Neuronal stem cell (in vitro differentiated cells): ENCODE measurements around the gene SLC40A1.
"Not testable (repeated sequence)": the region's sequence is repeated elsewhere in the genome, so short reads cannot be mapped to it uniquely, and the experiment has no call there.

Source experiments
- DNase-seq: peaks from one replicate; pipeline ENCODE4 v3.0.0-alpha.2; 2013; ENCODE audit warnings: low spot score
- H2AFZ ChIP-seq: one replicate; pipeline ENCODE4 v1.6.1; 2013; ENCODE audit warnings: mild to moderate bottlenecking, low read length, inconsistent platforms
- H2AK5ac ChIP-seq: 2 replicates; pipeline ENCODE4 v1.6.1; 2013; ENCODE audit warnings: low read depth, mild to moderate bottlenecking, inconsistent platforms, low read length, moderate library complexity, mixed read lengths
- H2BK120ac ChIP-seq: 2 replicates; pipeline ENCODE4 v1.6.1; 2013; ENCODE audit warnings: low read depth, mild to moderate bottlenecking, inconsistent platforms, low read length, moderate library complexity, mixed read lengths
- H2BK12ac ChIP-seq: one replicate; pipeline ENCODE4 v1.6.1; 2013; ENCODE audit warnings: low read length, inconsistent platforms
- H2BK15ac ChIP-seq: 2 replicates; pipeline ENCODE4 v1.6.1; 2013; ENCODE audit warnings: mild to moderate bottlenecking, low read length, inconsistent platforms, mixed read lengths
- H2BK5ac ChIP-seq: one replicate; pipeline ENCODE4 v1.6.1; 2013; ENCODE audit warnings: inconsistent platforms, mild to moderate bottlenecking, low read length, moderate library complexity
- H3K14ac ChIP-seq: one replicate; pipeline ENCODE4 v1.6.1; 2013; ENCODE audit warnings: low read length, inconsistent platforms
- H3K18ac ChIP-seq: 2 replicates; pipeline ENCODE4 v1.6.1; 2013; ENCODE audit warnings: low read length, inconsistent platforms
- H3K23ac ChIP-seq: 2 replicates; pipeline ENCODE4 v1.6.1; 2013; ENCODE audit warnings: low read depth, mild to moderate bottlenecking, mixed read lengths, low read length, inconsistent platforms; ENCODE audit not compliant: poor library complexity
- H3K27ac ChIP-seq: replicated peaks from 3 replicates; pipeline ENCODE4 v1.5.1; 2013; ENCODE audit warnings: low read length, inconsistent platforms
- H3K27me3 ChIP-seq, 3 experiments: 2 replicates each; pipeline ENCODE4 v1.6.1; 2013; ENCODE audit warnings: low read length in 3 of 3, mild to moderate bottlenecking in 2 of 3, inconsistent platforms in 1 of 3, low read depth in 1 of 3, mixed read lengths in 1 of 3, moderate library complexity in 1 of 3; ENCODE audit not compliant: control insufficient read depth in 3 of 3, insufficient read depth in 3 of 3
- H3K36me3 ChIP-seq, 2 donors: replicated peaks in 1 of 2; 2 replicates each; pipeline ENCODE4 v1.6.1; 2013; ENCODE audit warnings: low read length in 2 of 2; ENCODE audit not compliant: control insufficient read depth in 2 of 2, insufficient read depth in 2 of 2
- H3K4ac ChIP-seq: 2 replicates; pipeline ENCODE4 v1.6.1; 2013; ENCODE audit warnings: inconsistent platforms, mild to moderate bottlenecking, low read length, moderate library complexity
- H3K4me1 ChIP-seq, 2 donors: 1 replicate in 1 of 2; 2 replicates in 1 of 2; pipeline ENCODE4 v1.6.1; 2013; ENCODE audit warnings: low read length in 2 of 2, low read depth in 1 of 2; ENCODE audit not compliant: control insufficient read depth in 2 of 2, insufficient read depth in 1 of 2
- H3K4me2 ChIP-seq: one replicate; pipeline ENCODE4 v1.6.1; 2013; ENCODE audit warnings: mild to moderate bottlenecking, low read length, inconsistent platforms; ENCODE audit not compliant: insufficient read depth, poor library complexity, severe bottlenecking
- H3K4me3 ChIP-seq, 2 donors: 2 replicates each; pipeline ENCODE4 v1.5.1; 2013; ENCODE audit warnings: low read length in 2 of 2, mild to moderate bottlenecking in 2 of 2, inconsistent platforms in 1 of 2, moderate library complexity in 1 of 2
- H3K79me1 ChIP-seq: one replicate; pipeline ENCODE4 v1.6.1; 2013; ENCODE audit warnings: low read depth, mild to moderate bottlenecking, inconsistent platforms, low read length, moderate library complexity
- H3K9ac ChIP-seq: one replicate; pipeline ENCODE4 v1.6.1; 2013; ENCODE audit warnings: mild to moderate bottlenecking, low read depth, low read length, inconsistent platforms; ENCODE audit not compliant: poor library complexity
- H3K9me3 ChIP-seq, 2 donors: replicated peaks in 1 of 2; 2 replicates each; pipeline versions ENCODE3 to v1.6.1; 2013; ENCODE audit warnings: low read length in 2 of 2, mild to moderate bottlenecking in 2 of 2, inconsistent platforms in 1 of 2, low read depth in 1 of 2, mixed read lengths in 1 of 2, moderate library complexity in 1 of 2; ENCODE audit not compliant: control insufficient read depth in 2 of 2, insufficient read depth in 1 of 2
- H4K8ac ChIP-seq: one replicate; pipeline ENCODE4 v1.6.1; 2013; ENCODE audit warnings: low read depth, mild to moderate bottlenecking, inconsistent platforms, low read length, moderate library complexity
- H4K91ac ChIP-seq: one replicate; pipeline ENCODE4 v1.6.1; 2013; ENCODE audit warnings: low read length, low read depth, mild to moderate bottlenecking, inconsistent platforms; ENCODE audit not compliant: poor library complexity
- WGBS, 2 donors: extraction: QIAGEN DNeasy Blood & Tissue Kit; methylation state at CpG; one replicate each; pipeline ENCODE4 v1.1.7; 2013; ENCODE audit warnings: missing lambda C conversion rate in 2 of 2, mixed read lengths in 1 of 2; ENCODE audit not compliant: insufficient read length in 2 of 2, insufficient replicate concordance in 1 of 2; ENCODE audit errors: extremely low coverage in 2 of 2; 5-methylcytosine and 5-hydroxymethylcytosine counted together

Gene SLC40A1

DNA sequence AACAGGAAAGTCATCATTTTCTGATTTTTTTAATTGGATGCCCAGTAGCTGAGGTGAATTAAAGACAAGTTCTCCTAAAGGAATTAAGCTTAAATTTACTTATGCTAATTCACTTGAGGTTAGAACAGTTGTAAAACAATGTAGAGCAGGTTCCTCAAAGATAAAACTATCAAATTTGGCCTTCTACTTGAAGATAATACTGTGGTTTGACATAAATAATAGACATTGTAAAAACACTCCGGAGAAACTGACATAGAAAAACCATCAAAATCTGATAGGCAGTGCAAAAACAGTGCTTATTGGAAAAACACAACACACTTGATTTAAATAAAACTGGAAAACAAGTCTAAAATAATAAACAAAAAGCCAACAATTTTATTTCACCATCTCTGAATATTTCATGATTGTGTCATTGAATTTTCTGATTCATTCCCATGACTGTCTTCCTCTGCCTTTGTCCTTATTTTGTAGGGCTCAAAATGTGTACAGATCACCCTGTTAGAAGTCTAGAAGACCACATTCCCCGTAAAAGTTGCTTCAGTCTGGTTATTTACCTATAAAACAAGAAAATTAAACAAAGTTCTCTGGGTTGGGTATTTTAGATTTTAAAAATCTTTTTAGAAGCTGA, 28.3 kb upstream of the SLC40A1 start:
- DNase-seq = no peak
- Histone ChIP-seq H3K23ac (no peak overlapping the region), H3K18ac (no peak overlapping the region), H2BK5ac (no peak overlapping the region), H3K9ac (no peak overlapping the region), H3K4me2 (no peak overlapping the region), H2AK5ac (no peak overlapping the region), H2BK12ac (no peak overlapping the region), H3K79me1 (no peaks in the 10 kb centered on the region), H3K27ac (no peak overlapping the region), H2BK120ac (no peak overlapping the region), H3K14ac (no peak overlapping the region), H2BK15ac (no peak overlapping the region), H3K4me3 (no peak overlapping the region), H3K9me3 (no peaks in the 10 kb centered on the region), H2AFZ (no peak overlapping the region), H3K4ac (no peak overlapping the region), H4K8ac (no peak overlapping the region), H3K27me3 (no peaks in the 10 kb centered on the region), H4K91ac (no peak overlapping the region), H3K4me1 (no peaks in the 10 kb centered on the region), H3K36me3 (no peaks in the 10 kb centered on the region)
- WGBS, 2 donors = no CpG with 5 or more reads among the region's 2 CpGs

DNA sequence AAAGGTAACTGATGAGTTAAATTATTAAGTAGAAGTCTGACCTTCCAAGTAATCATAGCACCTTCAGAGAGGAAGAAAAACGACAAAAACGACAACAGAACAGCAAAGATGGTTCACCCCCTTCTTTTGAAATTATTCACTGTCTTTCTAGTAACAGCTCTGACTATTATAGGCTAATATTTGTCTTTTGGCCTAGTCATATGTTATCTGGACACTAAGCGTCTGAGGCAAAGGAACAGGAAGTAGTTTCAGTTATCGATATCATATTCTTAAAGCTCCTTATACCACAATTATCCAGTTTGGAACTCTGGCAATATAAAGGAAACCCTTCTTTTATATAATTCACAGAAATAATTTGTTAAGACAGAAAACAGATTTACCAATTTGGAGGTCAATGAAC, 27.6 kb upstream of the SLC40A1 start:
- Histone ChIP-seq H2BK15ac (no peak overlapping the region), H3K4me3 (no peak overlapping the region), H3K4me2 (no peak overlapping the region), H3K36me3 (no peaks in the 10 kb centered on the region), H2BK120ac (no peak overlapping the region), H2BK5ac (no peak overlapping the region), H3K27me3 (no peaks in the 10 kb centered on the region), H3K4ac (no peak overlapping the region), H3K14ac (no peak overlapping the region), H4K91ac (no peak overlapping the region), H4K8ac (no peak overlapping the region), H3K23ac (no peak overlapping the region), H2AFZ (no peak overlapping the region), H3K9me3 (no peaks in the 10 kb centered on the region), H3K9ac (no peak overlapping the region), H2AK5ac (no peak overlapping the region), H3K79me1 (no peaks in the 10 kb centered on the region), H2BK12ac (no peak overlapping the region), H3K4me1 (no peaks in the 10 kb centered on the region), H3K27ac (no peak overlapping the region), H3K18ac (no peak overlapping the region)
- no peak for DNase-seq
- no CpG with 5 or more reads among the region's 4 CpGs for WGBS, 2 donors

DNA sequence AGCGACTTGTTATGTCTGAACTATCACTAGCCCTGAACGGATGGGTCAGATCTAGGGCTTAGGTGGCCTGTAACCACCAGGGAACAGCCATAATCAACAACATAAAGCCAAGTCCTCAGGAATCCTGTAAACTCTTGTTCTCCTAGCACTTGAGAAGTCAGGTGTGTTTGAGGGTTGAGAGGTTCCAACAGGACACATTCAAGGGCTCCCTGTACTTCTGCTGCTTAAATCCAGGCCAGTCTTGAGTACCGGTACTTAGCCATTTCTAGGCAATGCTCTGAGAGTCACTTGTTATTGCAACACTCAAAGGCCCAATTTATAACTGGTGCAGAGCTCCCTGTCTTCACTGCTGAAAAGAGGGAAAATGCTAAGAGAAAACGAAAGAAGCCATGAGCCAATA, 21.6 kb upstream of the SLC40A1 start:
- Histone ChIP-seq H2AFZ (no peak overlapping the region), H4K91ac (no peak overlapping the region), H2BK15ac (no peak overlapping the region), H3K4ac (no peak overlapping the region), H3K4me3 (no peak overlapping the region), H3K4me1 (no peaks in the 10 kb centered on the region), H3K23ac (no peak overlapping the region), H2BK120ac (no peak overlapping the region), H3K18ac (no peak overlapping the region), H3K4me2 (no peak overlapping the region), H3K27me3 (no peaks in the 10 kb centered on the region), H3K27ac (no peak overlapping the region), H3K9me3 (no peaks in the 10 kb centered on the region), H2BK12ac (no peak overlapping the region), H4K8ac (no peak overlapping the region), H2BK5ac (no peak overlapping the region), H3K14ac (no peak overlapping the region), H3K36me3 (no peaks in the 10 kb centered on the region), H3K79me1 (no peaks in the 10 kb centered on the region), H3K9ac (no peak overlapping the region), H2AK5ac (no peak overlapping the region)
- no CpG with 5 or more reads among the region's 4 CpGs for WGBS, 2 donors
- no peak for DNase-seq

DNA sequence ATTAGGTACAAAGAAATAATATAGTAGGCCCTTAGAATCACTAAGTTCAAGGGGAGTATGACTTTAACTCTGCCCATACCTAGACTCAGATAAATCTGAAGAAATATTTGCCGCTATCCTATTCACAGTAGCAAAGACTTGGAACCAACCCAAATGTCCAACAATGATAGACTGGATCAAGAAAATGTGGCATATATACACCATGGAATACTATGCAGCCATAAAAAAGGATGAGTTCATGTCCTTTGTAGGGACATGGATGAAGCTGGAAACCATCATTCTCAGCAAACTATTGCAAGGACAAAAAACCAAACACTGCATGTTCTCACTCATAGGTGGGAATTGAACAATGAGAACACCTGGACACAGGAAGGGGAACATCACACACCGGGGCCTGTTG, 21.1 kb upstream of the SLC40A1 start:
- H3K4me3 ChIP-seq, H3K36me3 ChIP-seq, H3K9me3 ChIP-seq, H3K79me1 ChIP-seq, H3K4me1 ChIP-seq, H3K27ac ChIP-seq, H2BK120ac ChIP-seq, DNase-seq, H4K8ac ChIP-seq, H3K9ac ChIP-seq, H4K91ac ChIP-seq, H2BK12ac ChIP-seq, H3K23ac ChIP-seq, H2BK15ac ChIP-seq, H3K14ac ChIP-seq, H2AFZ ChIP-seq, H3K4ac ChIP-seq, H3K18ac ChIP-seq, H2BK5ac ChIP-seq, H3K4me2 ChIP-seq, H3K27me3 ChIP-seq, H2AK5ac ChIP-seq: not testable (repeated sequence)
- WGBS, 2 donors = no CpG with 5 or more reads among the region's 2 CpGs
